GM21423 (cell line): ENCODE data around the gene MIER1.
"Not testable (repeated sequence)": the region's sequence is repeated elsewhere in the genome, so short reads cannot be mapped to it uniquely, and the experiment has no call there.

Experiments used
- ATAC-seq: cut with Tn5 transposase; IDR thresholded peaks from one replicate; pipeline ENCODE4 v1.9.1; 2021; ENCODE audit warnings: mild to moderate bottlenecking, moderate library complexity; ENCODE audit not compliant: unreplicated experiment

The MIER1 gene

DNA sequence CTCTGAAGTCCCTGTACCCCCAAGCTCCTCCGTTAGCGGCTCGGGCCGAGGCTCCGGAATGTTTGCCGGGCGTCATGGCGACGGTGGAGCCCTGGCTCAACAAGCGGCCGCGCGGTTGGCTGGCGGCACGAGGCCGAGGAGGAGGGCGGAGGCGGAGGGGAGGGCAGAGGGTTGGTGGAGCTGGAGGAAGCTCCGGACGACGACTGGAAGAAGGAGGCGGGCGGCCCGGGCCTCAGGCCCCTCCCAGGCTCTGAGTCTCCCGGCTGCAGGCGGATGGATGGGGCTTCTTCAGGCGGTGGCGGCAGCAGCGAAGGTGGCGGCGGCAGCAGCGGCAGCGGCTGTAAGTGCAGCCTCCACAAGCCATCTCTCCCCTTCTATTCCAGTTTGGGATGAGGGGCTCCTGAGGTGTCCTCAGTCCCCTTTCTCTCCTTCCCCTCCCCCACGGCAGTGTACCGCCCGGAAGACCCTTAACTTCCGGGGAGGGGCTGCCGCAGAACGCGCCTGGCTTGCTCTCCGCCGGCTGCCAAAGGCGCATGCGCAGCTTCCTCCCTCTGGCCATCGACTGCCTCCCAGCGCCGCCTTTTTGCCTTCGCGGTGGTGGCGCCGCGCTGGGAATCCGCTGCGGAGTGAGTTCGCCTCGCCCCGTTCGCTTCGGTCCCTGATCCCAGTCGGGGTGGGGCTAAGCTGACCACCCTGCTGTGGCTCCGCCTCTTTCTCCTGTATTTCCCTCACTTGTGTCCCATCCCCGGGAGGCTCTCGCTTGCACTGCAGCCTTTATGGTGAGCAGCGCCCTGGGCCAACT is at the start of gene MIER1, which contains the start of gene DNAI4:
Gene MIER1 (plus strand): TSS at position 235 of the 802 bp plus-strand sequence. CDS start 39 bp downstream, at position 274.
Gene DNAI4 (minus strand): TSS at position 101 of the 802 bp plus-strand sequence. CDS start 25 bp downstream, at position 76.
- peak; percentile 93 for ATAC-seq

GRCh38 chr1:66876664-66877063 is 48.1 kb upstream of the MIER1 start:
- ATAC-seq: no peak

GRCh38 chr1:66889030-66889429 is 35.8 kb upstream of the MIER1 start:
- no peak for ATAC-seq

DNA sequence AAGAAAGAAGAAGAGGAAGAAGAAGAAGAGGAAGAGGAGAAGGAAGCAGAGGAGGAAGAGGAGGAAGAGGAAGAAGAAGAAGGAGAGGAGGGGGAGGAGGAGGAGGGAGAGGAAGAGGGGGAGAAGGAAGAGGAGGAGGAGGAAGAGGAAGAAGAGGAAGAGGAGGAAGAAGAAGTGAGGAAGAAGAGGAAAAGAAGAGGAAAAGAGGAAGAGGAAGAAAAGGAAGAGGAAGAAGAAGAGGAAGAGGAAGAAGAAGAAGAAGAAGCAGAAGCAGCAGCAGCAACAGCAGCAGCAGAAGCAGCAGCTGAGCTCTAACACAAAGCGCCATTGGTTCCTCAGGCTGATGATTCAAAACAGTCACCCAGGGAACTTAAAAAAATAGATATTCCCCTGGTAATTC is 34.2 kb upstream of the MIER1 start:
- ATAC-seq: no peak

DNA sequence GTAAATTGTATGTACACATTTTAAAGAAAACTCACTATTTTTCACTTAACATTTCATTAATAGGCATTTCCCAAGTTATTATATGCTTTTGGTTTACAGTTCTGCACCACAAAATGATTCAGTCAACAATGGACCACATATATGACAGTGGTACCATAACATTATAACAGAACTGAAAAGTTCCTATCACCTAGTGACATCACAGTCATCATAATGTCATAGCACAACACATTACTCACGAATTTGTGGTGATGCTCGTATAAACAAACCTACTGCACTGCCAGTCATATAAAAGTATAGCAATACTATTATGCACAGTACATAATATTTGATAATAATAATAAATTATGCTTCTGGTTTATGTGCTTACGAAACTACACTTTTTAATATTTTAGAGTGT is 31.1 kb upstream of the MIER1 start:
- ATAC-seq: no peak

GRCh38 chr1:66915203-66915602 is 9.6 kb upstream of the MIER1 start:
- not testable (repeated sequence) for ATAC-seq

DNA sequence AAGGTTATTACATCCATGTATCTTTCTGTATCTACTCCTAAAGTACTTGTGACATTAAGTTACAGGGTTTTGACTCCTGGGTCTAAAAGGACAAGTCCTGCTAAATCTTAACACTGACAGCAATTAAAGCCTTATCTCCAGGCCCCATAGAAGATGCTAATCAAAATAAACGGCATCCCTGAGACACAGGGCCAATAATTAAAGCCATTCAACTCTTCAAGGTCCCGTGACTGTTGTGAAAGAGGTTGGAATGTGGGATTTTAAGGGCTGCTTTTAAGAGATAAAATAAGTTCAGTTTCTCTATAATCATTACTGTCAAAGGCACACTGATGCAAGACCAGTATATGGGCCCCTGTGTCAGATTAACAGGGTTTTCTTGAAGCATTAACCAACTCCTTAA is 8.5 kb upstream of the MIER1 start:
- no peak for ATAC-seq

GRCh38 chr1:66917476-66917875 is 7.3 kb upstream of the MIER1 start:
- no peak for ATAC-seq

- ATAC-seq: no peak
Measured at GRCh38 chr1:66919063-66919462, 5.7 kb upstream of the MIER1 start.

DNA sequence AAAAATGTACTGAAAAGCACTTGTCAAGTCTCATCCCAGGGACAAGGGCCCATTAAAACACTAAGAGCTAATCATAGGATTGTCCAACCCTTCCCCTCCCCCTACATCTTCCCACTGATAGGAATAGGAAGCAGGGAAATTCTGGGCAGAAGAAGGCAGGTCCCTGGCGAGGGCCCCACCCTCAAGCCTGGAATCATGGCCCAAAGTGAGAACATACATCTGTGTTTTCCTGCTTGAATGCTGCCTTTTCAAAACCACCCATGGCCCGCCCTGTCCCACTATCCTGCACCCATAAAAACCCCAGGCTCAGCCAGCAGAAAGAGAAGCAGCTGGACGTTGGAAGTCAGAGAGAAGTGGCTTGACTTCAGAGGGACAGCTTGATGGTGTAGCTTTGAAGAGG is 5.0 kb upstream of the MIER1 start:
- no peak for ATAC-seq

- ATAC-seq: no peak
Measured at GRCh38 chr1:66920543-66920942, 4.2 kb upstream of the MIER1 start.

- ATAC-seq: no peak
Measured at GRCh38 chr1:66925558-66925910, 744 bp downstream of the MIER1 start.

- no peak for ATAC-seq
Measured at GRCh38 chr1:66925944-66926343, 1.2 kb downstream of the MIER1 start.

DNA sequence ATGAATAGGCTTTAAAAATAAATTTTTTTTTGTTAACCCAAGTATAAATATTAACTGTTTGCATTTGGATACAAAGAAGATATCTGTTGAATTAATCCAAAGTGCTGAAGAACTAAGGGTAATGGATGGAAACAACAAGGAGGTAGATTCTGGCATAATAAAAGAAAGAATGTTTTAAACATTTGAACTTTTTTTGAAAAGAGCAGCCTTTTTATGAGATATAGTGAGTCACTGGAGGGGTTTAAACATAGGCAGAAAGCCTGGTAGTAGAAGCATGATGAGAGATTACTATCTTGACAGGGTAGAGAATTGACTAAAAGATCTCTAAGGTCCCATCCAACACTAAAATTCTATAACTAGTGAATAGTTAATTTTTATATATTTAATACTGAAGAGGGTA is 2.7 kb downstream of the MIER1 start:
- no peak for ATAC-seq

DNA sequence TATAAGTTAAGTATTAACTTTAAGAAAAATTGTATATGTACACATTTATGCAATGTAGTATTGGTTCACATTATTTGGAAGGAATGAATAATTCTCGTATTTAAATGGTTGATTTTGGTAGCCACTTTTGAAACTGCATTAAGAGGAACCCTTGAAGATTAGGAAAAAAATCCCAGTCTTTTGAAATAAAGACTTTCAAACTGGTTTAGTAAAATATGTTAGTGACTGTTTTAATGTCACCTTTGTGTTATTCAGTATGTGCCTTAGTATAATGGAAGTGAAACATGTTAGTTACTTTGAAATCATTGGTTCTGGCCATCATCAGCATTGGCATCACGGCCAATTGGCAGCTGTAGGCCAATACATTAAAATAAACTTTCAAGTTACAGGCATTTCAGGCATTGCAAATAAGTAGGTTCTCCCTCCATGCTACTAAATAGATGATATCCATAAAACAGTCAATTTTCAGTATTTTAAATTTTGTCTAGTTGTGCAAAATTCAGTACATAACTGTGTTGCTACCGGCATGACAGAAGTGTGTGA is 4.4 kb downstream of the MIER1 start:
- no peak for ATAC-seq

GRCh38 chr1:66929691-66929998 is 4.9 kb downstream of the MIER1 start:
- no peak for ATAC-seq

DNA sequence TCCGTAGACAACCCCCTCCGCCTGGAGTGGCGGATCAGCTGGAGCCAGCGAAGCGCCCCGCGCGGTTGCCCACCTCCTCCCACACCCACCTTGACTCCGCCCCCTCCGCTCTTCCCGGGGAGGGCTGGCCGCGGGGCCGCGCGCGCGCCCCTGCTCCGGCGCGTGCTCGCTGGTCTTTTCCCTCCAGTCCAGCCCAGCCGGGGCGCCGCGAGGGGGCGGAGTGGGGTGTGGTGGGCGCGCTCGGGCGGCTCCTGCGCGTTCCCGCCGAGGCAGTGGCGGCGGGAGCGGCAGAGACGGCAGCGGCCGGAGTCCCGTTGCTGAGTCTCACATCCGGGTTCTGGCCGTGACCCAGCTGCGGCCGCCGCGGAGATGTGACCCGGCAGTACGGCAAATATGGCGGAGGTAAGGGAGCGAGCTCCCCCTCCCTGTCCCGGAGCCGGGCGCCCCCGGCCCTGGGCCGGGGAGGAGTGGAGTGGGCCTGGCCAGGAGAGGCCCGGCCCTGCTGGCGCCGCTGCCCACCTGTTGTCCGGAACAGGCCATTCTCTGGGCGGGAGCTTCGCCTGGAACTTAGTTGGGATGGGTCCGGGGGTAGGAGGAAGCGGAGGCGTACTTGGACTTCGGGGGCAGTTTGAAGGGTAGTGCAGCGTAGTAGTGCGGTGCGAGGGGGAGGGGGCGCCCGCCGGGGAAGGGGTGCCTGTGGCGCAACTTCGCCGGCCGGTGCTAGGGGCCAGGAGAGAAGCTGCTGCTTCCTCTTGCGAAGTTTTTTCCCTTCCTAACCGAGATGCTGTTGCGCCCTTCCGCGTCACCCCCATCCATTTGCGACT is 5.4 kb downstream of the MIER1 start:
- peak; percentile 66 for ATAC-seq

GRCh38 chr1:66930823-66931174 is 6.0 kb downstream of the MIER1 start:
- no peak for ATAC-seq

DNA sequence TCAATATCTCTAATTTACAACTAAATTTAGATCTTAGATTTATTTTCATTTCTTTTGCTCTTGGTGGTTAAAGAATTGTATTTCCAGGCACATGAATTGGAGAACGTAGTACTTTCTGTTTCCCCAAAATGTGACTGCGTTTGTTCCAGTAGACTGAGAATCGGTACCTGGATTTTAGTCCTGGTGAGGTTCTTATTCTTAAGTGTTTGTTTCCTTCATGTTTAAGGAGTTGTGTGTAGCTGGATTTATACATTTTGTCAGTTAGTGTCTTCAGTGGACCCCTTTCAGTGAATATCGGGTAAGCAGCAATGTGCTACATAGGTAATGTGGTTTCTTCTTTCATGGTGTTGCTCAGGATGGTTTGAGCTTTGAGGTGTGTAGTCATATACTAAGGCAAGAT is 6.8 kb downstream of the MIER1 start:
- ATAC-seq: no peak

- no peak for ATAC-seq
Measured at GRCh38 chr1:66932291-66932690, 7.5 kb downstream of the MIER1 start.

GRCh38 chr1:66933887-66934700 is 9.3 kb downstream of the MIER1 start:
- no peak for ATAC-seq
